DOHH2 (cell line): ENCODE measurements around the gene GUCY1A1.

ENCODE experiments used
- EZH2phosphoT487 ChIP-seq: fragments of 200-600 bp; sonication (generic); IDR thresholded peaks from 2 replicates; pipeline ENCODE4 v1.6.1; 2017; ENCODE audit warnings: borderline replicate concordance, mild to moderate bottlenecking, antibody characterized with exemption, low read length, moderate library complexity, mixed read lengths
- TF ChIP-seq, protein P1 (sequence below): fragments of 200-600 bp; sonication (generic); IDR thresholded peaks from one replicate; pipeline ENCODE4 v1.5.1; 2014; ENCODE audit warnings: antibody characterized with exemption, mild to moderate bottlenecking, low read depth, low read length; ENCODE audit not compliant: poor library complexity, severe bottlenecking

DNA sequence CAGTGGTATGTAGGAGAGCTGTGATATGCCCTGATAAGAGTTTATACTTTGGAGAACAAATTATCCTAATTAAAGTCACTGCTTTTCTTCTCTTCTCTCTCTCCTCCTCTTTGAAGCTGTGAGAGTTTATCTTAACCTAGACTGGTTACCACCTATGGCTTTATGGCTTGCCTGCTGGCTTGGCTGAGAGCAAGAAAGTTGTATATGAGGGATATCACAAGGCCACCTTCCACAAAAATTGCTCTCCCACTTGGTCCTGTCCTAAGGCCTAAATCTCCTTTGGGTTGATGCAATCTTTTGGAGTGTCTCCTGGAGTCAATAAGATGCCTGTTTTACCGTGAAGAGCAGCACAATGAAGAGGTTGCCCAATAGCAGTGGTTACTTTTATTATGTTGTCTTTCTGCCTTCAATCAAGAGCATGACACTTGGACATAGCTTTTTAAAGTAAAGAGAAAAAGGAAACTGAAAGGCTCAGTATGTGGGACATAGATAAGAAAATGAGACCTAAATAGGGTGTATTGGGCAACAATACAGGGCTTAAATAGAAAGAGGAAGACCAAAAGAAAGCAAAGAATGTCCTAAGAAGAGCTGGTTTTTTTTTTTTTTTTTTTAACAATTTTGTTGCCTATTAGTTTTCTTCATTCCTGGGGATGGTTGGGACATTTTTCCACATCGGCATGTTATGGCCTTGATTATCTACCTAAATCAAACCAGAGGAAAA, 9.2 kb downstream of the GUCY1A1 start:
- TF ChIP-seq, protein P1, sequence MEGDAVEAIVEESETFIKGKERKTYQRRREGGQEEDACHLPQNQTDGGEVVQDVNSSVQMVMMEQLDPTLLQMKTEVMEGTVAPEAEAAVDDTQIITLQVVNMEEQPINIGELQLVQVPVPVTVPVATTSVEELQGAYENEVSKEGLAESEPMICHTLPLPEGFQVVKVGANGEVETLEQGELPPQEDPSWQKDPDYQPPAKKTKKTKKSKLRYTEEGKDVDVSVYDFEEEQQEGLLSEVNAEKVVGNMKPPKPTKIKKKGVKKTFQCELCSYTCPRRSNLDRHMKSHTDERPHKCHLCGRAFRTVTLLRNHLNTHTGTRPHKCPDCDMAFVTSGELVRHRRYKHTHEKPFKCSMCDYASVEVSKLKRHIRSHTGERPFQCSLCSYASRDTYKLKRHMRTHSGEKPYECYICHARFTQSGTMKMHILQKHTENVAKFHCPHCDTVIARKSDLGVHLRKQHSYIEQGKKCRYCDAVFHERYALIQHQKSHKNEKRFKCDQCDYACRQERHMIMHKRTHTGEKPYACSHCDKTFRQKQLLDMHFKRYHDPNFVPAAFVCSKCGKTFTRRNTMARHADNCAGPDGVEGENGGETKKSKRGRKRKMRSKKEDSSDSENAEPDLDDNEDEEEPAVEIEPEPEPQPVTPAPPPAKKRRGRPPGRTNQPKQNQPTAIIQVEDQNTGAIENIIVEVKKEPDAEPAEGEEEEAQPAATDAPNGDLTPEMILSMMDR: no peak
- no peak for TF ChIP-seq EZH2phosphoT487
